ENCODE results near the gene RBFOX2. TPM values are rescaled to one million over a fixed set of nuclear protein-coding genes. Genes with fewer than 3 reads are reported as not detected.

RBFOX2 gene
- total and polyA plus RNA-seq, 2 donors (not counting 1 experiment from before 2014, with no cell fraction given): 173 to 190 TPM

DNA sequence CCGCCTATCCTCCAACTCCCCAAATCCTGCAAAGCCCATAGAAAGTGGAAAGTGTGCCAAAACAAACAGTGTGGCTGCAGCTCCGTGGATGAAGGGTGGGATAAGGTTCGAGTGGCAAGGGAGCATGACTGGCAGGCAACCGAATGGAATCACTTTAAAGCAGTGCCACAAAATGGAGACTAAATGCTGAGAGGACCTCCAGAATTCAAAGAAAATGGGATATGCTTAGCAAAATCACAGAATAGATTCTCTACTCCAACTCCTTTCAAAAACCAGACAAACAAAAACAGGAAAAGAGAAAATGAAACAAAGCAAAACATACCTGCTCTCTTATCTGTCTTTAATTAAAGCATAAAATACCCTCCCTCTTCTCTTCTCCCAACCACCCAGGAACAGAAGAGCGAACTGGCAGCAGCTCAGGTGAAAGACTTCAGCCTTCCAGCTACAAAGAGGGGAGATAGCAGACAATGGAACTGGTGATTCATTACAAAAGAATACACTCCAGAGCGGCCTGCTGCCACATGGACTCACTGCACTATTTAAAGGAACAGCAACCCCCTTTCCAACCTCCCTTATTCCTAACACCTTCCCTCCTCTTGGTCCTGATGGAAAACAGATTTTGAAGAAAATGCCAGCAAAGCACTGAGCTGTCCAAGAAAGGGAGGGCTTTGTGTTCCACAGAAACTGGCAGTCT, 192.5 kb downstream of the RBFOX2 start:
- peak overlapping the region; percentile 64 for H3K4me2 ChIP-seq (ENCODE audit: extremely low read depth, insufficient read depth, low read length)
- peaks cover 76% of the 10 kb centered on the region for H3K79me2 ChIP-seq (ENCODE audit: control insufficient read depth, insufficient read depth, low read length)
- no peaks in the 10 kb centered on the region for H3K27me3 ChIP-seq (ENCODE audit: control insufficient read depth, insufficient read depth, low read length)
- H3K9ac ChIP-seq (ENCODE audit: insufficient read depth, low read length): peak overlapping the region; percentile 49
- peak overlapping the region; percentile 88 for H3K27ac ChIP-seq (ENCODE audit: insufficient read depth, low read length)
- peak; percentile 89 to 93 for DNase-seq (ENCODE audit: low read depth in 2 of 2)
- H4K20me1 ChIP-seq (ENCODE audit: control insufficient read depth, extremely low read depth, insufficient read depth, low read length): no peaks in the 10 kb centered on the region
- no peaks in the 10 kb centered on the region for H3K9me3 ChIP-seq (ENCODE audit: control insufficient read depth, insufficient read depth, low read depth, low read length)
- TF ChIP-seq, protein P1, sequence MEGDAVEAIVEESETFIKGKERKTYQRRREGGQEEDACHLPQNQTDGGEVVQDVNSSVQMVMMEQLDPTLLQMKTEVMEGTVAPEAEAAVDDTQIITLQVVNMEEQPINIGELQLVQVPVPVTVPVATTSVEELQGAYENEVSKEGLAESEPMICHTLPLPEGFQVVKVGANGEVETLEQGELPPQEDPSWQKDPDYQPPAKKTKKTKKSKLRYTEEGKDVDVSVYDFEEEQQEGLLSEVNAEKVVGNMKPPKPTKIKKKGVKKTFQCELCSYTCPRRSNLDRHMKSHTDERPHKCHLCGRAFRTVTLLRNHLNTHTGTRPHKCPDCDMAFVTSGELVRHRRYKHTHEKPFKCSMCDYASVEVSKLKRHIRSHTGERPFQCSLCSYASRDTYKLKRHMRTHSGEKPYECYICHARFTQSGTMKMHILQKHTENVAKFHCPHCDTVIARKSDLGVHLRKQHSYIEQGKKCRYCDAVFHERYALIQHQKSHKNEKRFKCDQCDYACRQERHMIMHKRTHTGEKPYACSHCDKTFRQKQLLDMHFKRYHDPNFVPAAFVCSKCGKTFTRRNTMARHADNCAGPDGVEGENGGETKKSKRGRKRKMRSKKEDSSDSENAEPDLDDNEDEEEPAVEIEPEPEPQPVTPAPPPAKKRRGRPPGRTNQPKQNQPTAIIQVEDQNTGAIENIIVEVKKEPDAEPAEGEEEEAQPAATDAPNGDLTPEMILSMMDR (conservative IDR thresholded peaks at IDR 0.05 in 1 of 2, IDR thresholded peaks at IDR 0.05 in 1 of 2; ENCODE audit: low read depth in 1 of 2, low read length in 2 of 2): no peak
- TF ChIP-seq EZH2 (IDR thresholded peaks at IDR 0.05; ENCODE audit: low read length, missing control alignments): no peak
- peaks cover 7% of the 10 kb centered on the region for H3K4me1 ChIP-seq (ENCODE audit: control insufficient read depth, extremely low read depth, insufficient read depth, low read length)
- no peaks in the 10 kb centered on the region for H3K36me3 ChIP-seq (ENCODE audit: control insufficient read depth, insufficient read depth, low read length)
- H3K4me3 ChIP-seq (replicated peaks in 1 of 4; ENCODE audit: control extremely low read depth in 1 of 4, insufficient read depth in 1 of 4, low read depth in 3 of 4, low read length in 4 of 4): peak overlapping the region; percentile 35 to 90 (median 67)
- H2AFZ ChIP-seq (ENCODE audit: low read length): no peak overlapping the region

GRCh38 chr22:35835267-35835997, 193.2 kb downstream of the RBFOX2 start:
- Histone ChIP-seq H3K9me3 (ENCODE audit: control insufficient read depth, insufficient read depth, low read depth, low read length) (no peaks in the 10 kb centered on the region), H2AFZ (ENCODE audit: low read length) (no peak overlapping the region), H3K27ac (ENCODE audit: insufficient read depth, low read length) (peak overlapping the region; percentile 88), H3K4me2 (ENCODE audit: extremely low read depth, insufficient read depth, low read length) (peak overlapping the region; percentile 64), H3K79me2 (ENCODE audit: control insufficient read depth, insufficient read depth, low read length) (peaks cover 83% of the 10 kb centered on the region), H3K4me3 (replicated peaks in 1 of 4; ENCODE audit: control extremely low read depth in 1 of 4, insufficient read depth in 1 of 4, low read depth in 3 of 4, low read length in 4 of 4) (peak overlapping the region; percentile 35 to 90 (median 67)), H3K27me3 (ENCODE audit: control insufficient read depth, insufficient read depth, low read length) (no peaks in the 10 kb centered on the region), H4K20me1 (ENCODE audit: control insufficient read depth, extremely low read depth, insufficient read depth, low read length) (no peaks in the 10 kb centered on the region), H3K4me1 (ENCODE audit: control insufficient read depth, extremely low read depth, insufficient read depth, low read length) (peaks cover 4% of the 10 kb centered on the region), H3K36me3 (ENCODE audit: control insufficient read depth, insufficient read depth, low read length) (no peaks in the 10 kb centered on the region), H3K9ac (ENCODE audit: insufficient read depth, low read length) (peak overlapping the region; percentile 49)
- DNase-seq (ENCODE audit: low read depth in 2 of 2): no peak
- no peak for TF ChIP-seq EZH2 (IDR thresholded peaks at IDR 0.05; ENCODE audit: low read length, missing control alignments)
- TF ChIP-seq, protein P1 (conservative IDR thresholded peaks at IDR 0.05 in 1 of 2, IDR thresholded peaks at IDR 0.05 in 1 of 2; ENCODE audit: low read depth in 1 of 2, low read length in 2 of 2): no peak

DNA sequence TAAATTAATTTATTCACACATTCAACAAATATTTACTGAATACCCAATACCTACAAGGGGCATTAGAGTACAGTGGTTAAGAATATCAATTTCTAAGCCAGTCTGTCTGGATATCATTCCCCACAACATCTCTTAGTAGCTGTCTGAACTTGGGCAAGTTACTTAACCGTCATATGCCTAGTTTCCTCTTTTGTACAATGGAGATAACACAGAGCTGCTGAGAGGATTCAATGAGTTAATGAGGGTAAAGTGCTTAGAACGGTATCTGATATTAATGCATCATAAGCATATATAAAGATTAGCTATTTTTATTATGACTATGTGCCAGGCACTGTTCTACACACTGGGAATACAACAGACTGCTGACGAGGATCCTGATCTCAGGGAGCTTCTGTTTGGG, 194.6 kb downstream of the RBFOX2 start:
- Histone ChIP-seq H3K36me3 (ENCODE audit: control insufficient read depth, insufficient read depth, low read length) (no peaks in the 10 kb centered on the region), H3K4me2 (ENCODE audit: extremely low read depth, insufficient read depth, low read length) (peak overlapping the region; percentile 64), H3K27ac (ENCODE audit: insufficient read depth, low read length) (no peak overlapping the region), H3K4me3 (replicated peaks in 1 of 4; ENCODE audit: control extremely low read depth in 1 of 4, insufficient read depth in 1 of 4, low read depth in 3 of 4, low read length in 4 of 4) (peak overlapping the region in 2 of 4 experiments; percentile 70 to 90), H3K9me3 (ENCODE audit: control insufficient read depth, insufficient read depth, low read depth, low read length) (no peaks in the 10 kb centered on the region), H3K27me3 (ENCODE audit: control insufficient read depth, insufficient read depth, low read length) (no peaks in the 10 kb centered on the region), H2AFZ (ENCODE audit: low read length) (no peak overlapping the region), H3K9ac (ENCODE audit: insufficient read depth, low read length) (no peak overlapping the region), H3K4me1 (ENCODE audit: control insufficient read depth, extremely low read depth, insufficient read depth, low read length) (peaks cover 4% of the 10 kb centered on the region), H3K79me2 (ENCODE audit: control insufficient read depth, insufficient read depth, low read length) (peaks cover 86% of the 10 kb centered on the region), H4K20me1 (ENCODE audit: control insufficient read depth, extremely low read depth, insufficient read depth, low read length) (no peaks in the 10 kb centered on the region)
- TF ChIP-seq EZH2 (IDR thresholded peaks at IDR 0.05; ENCODE audit: low read length, missing control alignments): no peak
- TF ChIP-seq, protein P1 (conservative IDR thresholded peaks at IDR 0.05 in 1 of 2, IDR thresholded peaks at IDR 0.05 in 1 of 2; ENCODE audit: low read depth in 1 of 2, low read length in 2 of 2): no peak
- DNase-seq (ENCODE audit: low read depth in 2 of 2): no peak

All from fibroblast of lung (primary cell).